ENCODE measurements around the gene PAXX. TPM values are rescaled to one million over a fixed set of nuclear protein-coding genes. Genes with fewer than 3 reads are reported as not detected.

Gene PAXX
- total RNA-seq, 1 donor from 2014 or later: 27.3 TPM

Other genes starting within 250 kb of the PAXX start
- gene LCN10, start 249.5 kb upstream of the PAXX start, total RNA-seq: 0.15 TPM
- gene LCN6, start 243.9 kb upstream of the PAXX start, total RNA-seq: not detected
- gene LCN8, start 234.2 kb upstream of the PAXX start, total RNA-seq: not detected
- not detected for gene LCN15, start 227.9 kb upstream of the PAXX start, total RNA-seq
- gene TMEM141, start 201.1 kb upstream of the PAXX start, total RNA-seq: 55.1 TPM
- 0.75 TPM for gene CCDC183, start 196.1 kb upstream of the PAXX start, total RNA-seq
- gene RABL6, start 184.5 kb upstream of the PAXX start, total RNA-seq: 18.4 TPM
- 4.1 TPM for gene AJM1, start 149.9 kb upstream of the PAXX start, total RNA-seq
- 58.2 TPM for gene PHPT1, start 143.0 kb upstream of the PAXX start, total RNA-seq
- gene MAMDC4, start 140.1 kb upstream of the PAXX start, total RNA-seq: 28.6 TPM
- 232 TPM for gene EDF1, start 126.1 kb upstream of the PAXX start, total RNA-seq
- gene TRAF2, start 105.9 kb upstream of the PAXX start, total RNA-seq: 7.4 TPM
- 112 TPM for gene FBXW5, start 47.7 kb upstream of the PAXX start, total RNA-seq
- 411 TPM for gene C8G, start 47.2 kb upstream of the PAXX start, total RNA-seq
- 30.3 TPM for gene LCN12, start 40.1 kb upstream of the PAXX start, total RNA-seq
- gene PTGDS, start 14.9 kb upstream of the PAXX start, total RNA-seq: 5.2 TPM
- not detected for gene LCNL1, start 9.4 kb upstream of the PAXX start, total RNA-seq
- gene CLIC3, start 4.1 kb downstream of the PAXX start, total RNA-seq: not detected
- gene ABCA2, start 35.8 kb downstream of the PAXX start, total RNA-seq: 61.2 TPM
- gene FUT7, start 39.7 kb downstream of the PAXX start, total RNA-seq: 0.08 TPM
- gene NPDC1, start 53.8 kb downstream of the PAXX start, total RNA-seq: 16.6 TPM
- gene ENTPD2, start 61.6 kb downstream of the PAXX start, total RNA-seq: 1.7 TPM
- gene SAPCD2, start 78.1 kb downstream of the PAXX start, total RNA-seq: 0.15 TPM
- 1.8 TPM for gene UAP1L1, start 85.1 kb downstream of the PAXX start, total RNA-seq
- 27.4 TPM for gene MAN1B1, start 94.6 kb downstream of the PAXX start, total RNA-seq
- gene DPP7, start 122.3 kb downstream of the PAXX start, total RNA-seq: 87.0 TPM
- gene GRIN1, start 146.7 kb downstream of the PAXX start, total RNA-seq: not detected
- gene LRRC26, start 177.6 kb downstream of the PAXX start, total RNA-seq: not detected
- not detected for gene TMEM210, start 179.6 kb downstream of the PAXX start, total RNA-seq
- gene ANAPC2, start 196.1 kb downstream of the PAXX start, total RNA-seq: 35.5 TPM
- gene SSNA1, start 196.3 kb downstream of the PAXX start, total RNA-seq: 29.4 TPM
- gene TPRN, start 208.3 kb downstream of the PAXX start, total RNA-seq: 13.7 TPM
- gene TMEM203, start 213.2 kb downstream of the PAXX start, total RNA-seq: 24.5 TPM
- gene NDOR1, start 213.3 kb downstream of the PAXX start, total RNA-seq: 10.1 TPM
- gene RNF208, start 229.8 kb downstream of the PAXX start, total RNA-seq: 7.3 TPM
- 0.81 TPM for gene CYSRT1, start 232.8 kb downstream of the PAXX start, total RNA-seq
- gene RNF224, start 235.1 kb downstream of the PAXX start, total RNA-seq: not detected
- not detected for gene SLC34A3, start 238.5 kb downstream of the PAXX start, total RNA-seq
- 123 TPM for gene TUBB4B, start 248.9 kb downstream of the PAXX start, total RNA-seq

Measured in left lobe of liver (tissue), 1 donor.